SK-N-SH (cell line): ENCODE measurements around the gene ATG16L1. TPM values are rescaled to one million over a fixed set of nuclear protein-coding genes. Genes with fewer than 3 reads are reported as not detected.

ENCODE experiments used
- CTCF ChIA-PET: fragments of 300-600, 350-600 bp; formaldehyde crosslinking; extraction: SDS; loops from one replicate; lab custom pipeline; 2021; lab: Yijun Ruan, JAX
- POLR2A ChIA-PET: fragments of 350-600 bp; sonication (Branson Sonifier 250); formaldehyde crosslinking; extraction: SDS; loops from one replicate; lab custom pipeline; 2020; ENCODE audit warnings: antibody characterized with exemption, inconsistent platforms; lab: Yijun Ruan, JAX
- DNase-seq: peaks from one replicate; pipeline ENCODE4 v3.0.0; 2012
- H2AFZ ChIP-seq: fragments of 200-600 bp; sonication (generic); 2 replicates; pipeline ENCODE4 v1.8.1; 2016; ENCODE audit warnings: antibody characterized with exemption, mild to moderate bottlenecking, low read depth
- H3F3A ChIP-seq: fragments of 200-600 bp; sonication (generic); replicated peaks from 2 replicates; pipeline ENCODE3; 2016; ENCODE audit warnings: antibody characterized with exemption, mild to moderate bottlenecking; ENCODE audit not compliant: insufficient read depth
- H3K27ac ChIP-seq, 2 experiments: fragments of 200-500 bp in 1 of 2; fragments of 200-600 bp in 1 of 2; sonication (Bioruptor generic) in 1 of 2; sonication (generic), shearing (Covaris generic) in 1 of 2; 2 replicates each; pipeline versions ENCODE4 v1.5.1 to v1.6.1; 2014 to 2016; ENCODE audit warnings: low read depth in 2 of 2, inconsistent platforms in 1 of 2, low read length in 1 of 2, mild to moderate bottlenecking in 1 of 2, mixed read lengths in 1 of 2
- H3K27me3 ChIP-seq: fragments of 200-600 bp; sonication (generic), shearing (Covaris generic); 2 replicates; pipeline ENCODE4 v1.6.1; 2016; ENCODE audit warnings: mixed run types; ENCODE audit not compliant: insufficient read depth
- H3K36me3 ChIP-seq, 2 experiments: fragments of 200-500 bp in 1 of 2; fragments of 200-600 bp in 1 of 2; sonication (Bioruptor generic) in 1 of 2; sonication (generic) in 1 of 2; replicated peaks in 1 of 2; 2 replicates each; pipeline versions ENCODE3 to v1.5.1; 2014 to 2016; ENCODE audit warnings: low read length in 1 of 2, mild to moderate bottlenecking in 1 of 2; ENCODE audit not compliant: insufficient read depth in 2 of 2, control insufficient read depth in 1 of 2
- H3K4me1 ChIP-seq, 2 experiments: fragments of 200-500 bp in 1 of 2; fragments of 200-600 bp in 1 of 2; sonication (Bioruptor generic) in 1 of 2; sonication (generic), shearing (Covaris generic) in 1 of 2; 2 replicates each; pipeline versions ENCODE4 v1.5.1 to v1.6.1; 2014 to 2016; ENCODE audit warnings: low read depth in 1 of 2, low read length in 1 of 2, mixed run types in 1 of 2; ENCODE audit not compliant: insufficient read depth in 2 of 2, control insufficient read depth in 1 of 2
- H3K4me2 ChIP-seq: fragments of 200-600 bp; sonication (generic), shearing (Covaris generic); 2 replicates; pipeline ENCODE4 v1.6.1; 2017; ENCODE audit warnings: mixed run types
- H3K4me3 ChIP-seq, 2 experiments: fragments of 200-500 bp in 1 of 2; fragments of 200-600 bp in 1 of 2; sonication (Bioruptor generic) in 1 of 2; sonication (generic), shearing (Covaris generic) in 1 of 2; 2 replicates each; pipeline versions ENCODE4 v1.5.1 to v1.8.1; 2014 to 2016; ENCODE audit warnings: low read depth in 2 of 2, inconsistent platforms in 1 of 2, low read length in 1 of 2, mild to moderate bottlenecking in 1 of 2, mixed read lengths in 1 of 2, moderate library complexity in 1 of 2
- H3K79me2 ChIP-seq: fragments of 200-600 bp; sonication (generic); 2 replicates; pipeline ENCODE4 v1.8.1; 2017; ENCODE audit warnings: mild to moderate bottlenecking; ENCODE audit not compliant: insufficient read depth
- H3K9ac ChIP-seq: fragments of 200-600 bp; sonication (generic); 2 replicates; pipeline ENCODE4 v1.6.1; 2017; ENCODE audit warnings: mixed run types
- H3K9me2 ChIP-seq: fragments of 200-600 bp; sonication (generic); 2 replicates; pipeline ENCODE4 v1.6.1; 2017; ENCODE audit warnings: mixed run types
- H3K9me3 ChIP-seq: fragments of 200-600 bp; sonication (generic); 2 replicates; pipeline ENCODE4 v1.6.1; 2017; ENCODE audit warnings: mixed run types, mild to moderate bottlenecking, moderate library complexity
- H4K20me1 ChIP-seq: fragments of 200-600 bp; sonication (generic); 2 replicates; pipeline ENCODE4 v1.6.1; 2017; ENCODE audit warnings: mild to moderate bottlenecking, mixed run types; ENCODE audit not compliant: insufficient read depth
- CHD2 ChIP-seq: fragments of 150-350 bp; IDR thresholded peaks from 2 replicates; pipeline ENCODE4 v1.6.1; 2018; ENCODE audit warnings: low read length; ENCODE audit not compliant: partially characterized antibody
- ELF1 ChIP-seq: IDR thresholded peaks from 2 replicates; pipeline ENCODE4 v1.4.0; 2012
- FOXJ3 ChIP-seq: sonication (generic); formaldehyde crosslinking; IDR thresholded peaks from 2 replicates; pipeline ENCODE4 v1.5.1; 2020; ENCODE audit warnings: mild to moderate bottlenecking, missing genetic modification reagents
- NRF1 ChIP-seq: IDR thresholded peaks from 2 replicates; pipeline ENCODE4 v1.6.1; 2012; ENCODE audit warnings: low read depth, mild to moderate bottlenecking, low read length
- POLR2AphosphoS5 ChIP-seq: IDR thresholded peaks from 2 replicates; pipeline ENCODE4 v1.6.1; 2012; ENCODE audit warnings: low read depth, low read length
- RAD21 ChIP-seq: IDR thresholded peaks from 2 replicates; pipeline ENCODE4 v1.6.1; 2012; ENCODE audit warnings: mild to moderate bottlenecking, low read length
- SIN3A ChIP-seq: IDR thresholded peaks from 2 replicates; pipeline ENCODE4 v1.6.1; 2012; ENCODE audit warnings: low read depth, mild to moderate bottlenecking, low read length, moderate library complexity, borderline replicate concordance
- SMC3 ChIP-seq: IDR thresholded peaks from 2 replicates; pipeline ENCODE4 v1.6.1; 2012; ENCODE audit warnings: low read depth, low read length, improper control_type of control experiment
- TCF12 ChIP-seq: IDR thresholded peaks from 2 replicates; pipeline ENCODE4 v1.4.0; 2012
- TEAD4 ChIP-seq: IDR thresholded peaks from 2 replicates; pipeline ENCODE4 v1.4.0; 2012; ENCODE audit warnings: mild to moderate bottlenecking, borderline replicate concordance; ENCODE audit not compliant: insufficient read depth
- WGBS: methylation state at CpG from one replicate; pipeline ENCODE4 v1.1.6; 2017; ENCODE audit warnings: low lambda C conversion rate; 5-methylcytosine and 5-hydroxymethylcytosine counted together
- polyA plus RNA-seq, 3 experiments: library from polyadenylated mRNA; depleted of rRNA; stranded (reverse); fragments of >200 nt; gene quantifications; 2 replicates each; pipeline ENCODE4 v1.2.3, GENCODE V29; 2012
- TF ChIP-seq, protein P1 (sequence below): IDR thresholded peaks from 2 replicates; pipeline ENCODE4 v1.4.0; 2012; ENCODE audit warnings: low read depth, borderline replicate concordance
- TF ChIP-seq, protein P2 (sequence below): fragments of 200-600 bp; sonication (generic); IDR thresholded peaks from 2 replicates; pipeline ENCODE4 v1.6.1; 2017; ENCODE audit warnings: antibody characterized with exemption, mild to moderate bottlenecking, moderate library complexity
- TF ChIP-seq, protein P3 (sequence below): IDR thresholded peaks from 2 replicates; pipeline ENCODE4 v1.4.0; 2012; ENCODE audit warnings: low read depth, borderline replicate concordance
- TF ChIP-seq, protein P4 (sequence below): IDR thresholded peaks from 2 replicates; pipeline ENCODE4 v1.6.1; 2012; ENCODE audit warnings: mild to moderate bottlenecking, low read depth, low read length, moderate library complexity

ATG16L1 gene
- polyA plus RNA-seq, 1 of the 3 experiments (the other 2 are of a cell fraction), result 22.2 TPM

DNA sequence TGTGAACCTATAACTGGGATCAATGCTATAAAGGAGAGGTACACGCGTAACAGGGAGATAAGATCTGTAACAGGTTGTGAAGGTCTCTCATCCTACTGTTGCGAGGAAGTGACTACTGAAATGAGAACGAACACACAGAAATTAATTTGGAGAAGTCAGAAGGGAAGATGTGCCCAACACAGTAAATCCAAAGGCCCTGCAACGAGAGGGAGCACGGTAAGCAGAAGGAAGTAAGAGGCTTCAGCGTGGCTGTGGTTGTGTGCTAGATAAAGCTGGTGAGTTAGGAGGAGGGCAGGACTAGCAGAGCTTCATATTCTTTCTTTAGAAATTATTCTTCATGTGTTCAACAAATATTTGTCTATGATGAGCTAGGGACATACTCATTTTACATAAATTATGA is 2.5 kb upstream of the ATG16L1 start:
- no peaks in the 10 kb centered on the region for H3K9me2 ChIP-seq
- 81% methylated on average over 7 of the region's 7 CpGs for WGBS
- H3K36me3 ChIP-seq, result peaks cover 2 to 4% of the 10 kb centered on the region in 2 experiments
- no peak overlapping the region for H2AFZ ChIP-seq
- H3K27me3 ChIP-seq, result no peaks in the 10 kb centered on the region
- POLR2A ChIA-PET, result no interaction called here
- no peaks in the 10 kb centered on the region for H3K9me3 ChIP-seq
- H3K4me3 ChIP-seq, result no peak overlapping the region
- H3K4me2 ChIP-seq, result no peak overlapping the region
- H3F3A ChIP-seq, result peaks cover 4% of the 10 kb centered on the region
- no peak for TF ChIP-seq TEAD4
- TF ChIP-seq, protein P1, sequence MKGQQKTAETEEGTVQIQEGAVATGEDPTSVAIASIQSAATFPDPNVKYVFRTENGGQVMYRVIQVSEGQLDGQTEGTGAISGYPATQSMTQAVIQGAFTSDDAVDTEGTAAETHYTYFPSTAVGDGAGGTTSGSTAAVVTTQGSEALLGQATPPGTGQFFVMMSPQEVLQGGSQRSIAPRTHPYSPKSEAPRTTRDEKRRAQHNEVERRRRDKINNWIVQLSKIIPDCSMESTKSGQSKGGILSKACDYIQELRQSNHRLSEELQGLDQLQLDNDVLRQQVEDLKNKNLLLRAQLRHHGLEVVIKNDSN, result no peak
- TF ChIP-seq, protein P2, sequence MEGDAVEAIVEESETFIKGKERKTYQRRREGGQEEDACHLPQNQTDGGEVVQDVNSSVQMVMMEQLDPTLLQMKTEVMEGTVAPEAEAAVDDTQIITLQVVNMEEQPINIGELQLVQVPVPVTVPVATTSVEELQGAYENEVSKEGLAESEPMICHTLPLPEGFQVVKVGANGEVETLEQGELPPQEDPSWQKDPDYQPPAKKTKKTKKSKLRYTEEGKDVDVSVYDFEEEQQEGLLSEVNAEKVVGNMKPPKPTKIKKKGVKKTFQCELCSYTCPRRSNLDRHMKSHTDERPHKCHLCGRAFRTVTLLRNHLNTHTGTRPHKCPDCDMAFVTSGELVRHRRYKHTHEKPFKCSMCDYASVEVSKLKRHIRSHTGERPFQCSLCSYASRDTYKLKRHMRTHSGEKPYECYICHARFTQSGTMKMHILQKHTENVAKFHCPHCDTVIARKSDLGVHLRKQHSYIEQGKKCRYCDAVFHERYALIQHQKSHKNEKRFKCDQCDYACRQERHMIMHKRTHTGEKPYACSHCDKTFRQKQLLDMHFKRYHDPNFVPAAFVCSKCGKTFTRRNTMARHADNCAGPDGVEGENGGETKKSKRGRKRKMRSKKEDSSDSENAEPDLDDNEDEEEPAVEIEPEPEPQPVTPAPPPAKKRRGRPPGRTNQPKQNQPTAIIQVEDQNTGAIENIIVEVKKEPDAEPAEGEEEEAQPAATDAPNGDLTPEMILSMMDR, result no peak
- TF ChIP-seq, protein P3, sequence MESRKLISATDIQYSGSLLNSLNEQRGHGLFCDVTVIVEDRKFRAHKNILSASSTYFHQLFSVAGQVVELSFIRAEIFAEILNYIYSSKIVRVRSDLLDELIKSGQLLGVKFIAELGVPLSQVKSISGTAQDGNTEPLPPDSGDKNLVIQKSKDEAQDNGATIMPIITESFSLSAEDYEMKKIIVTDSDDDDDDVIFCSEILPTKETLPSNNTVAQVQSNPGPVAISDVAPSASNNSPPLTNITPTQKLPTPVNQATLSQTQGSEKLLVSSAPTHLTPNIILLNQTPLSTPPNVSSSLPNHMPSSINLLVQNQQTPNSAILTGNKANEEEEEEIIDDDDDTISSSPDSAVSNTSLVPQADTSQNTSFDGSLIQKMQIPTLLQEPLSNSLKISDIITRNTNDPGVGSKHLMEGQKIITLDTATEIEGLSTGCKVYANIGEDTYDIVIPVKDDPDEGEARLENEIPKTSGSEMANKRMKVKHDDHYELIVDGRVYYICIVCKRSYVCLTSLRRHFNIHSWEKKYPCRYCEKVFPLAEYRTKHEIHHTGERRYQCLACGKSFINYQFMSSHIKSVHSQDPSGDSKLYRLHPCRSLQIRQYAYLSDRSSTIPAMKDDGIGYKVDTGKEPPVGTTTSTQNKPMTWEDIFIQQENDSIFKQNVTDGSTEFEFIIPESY, result no peak
- TF ChIP-seq, all 33 proteins: peak for 0
- CTCF ChIA-PET, result no interaction called here
- Histone ChIP-seq H3K79me2 (peaks cover 23% of the 10 kb centered on the region), H4K20me1 (peaks cover 15% of the 10 kb centered on the region), H3K9ac (no peak overlapping the region), H3K27ac (no peak overlapping the region), H3K4me1 (peaks cover 6 to 8% of the 10 kb centered on the region in 2 experiments)
- DNase-seq, result no peak

DNA sequence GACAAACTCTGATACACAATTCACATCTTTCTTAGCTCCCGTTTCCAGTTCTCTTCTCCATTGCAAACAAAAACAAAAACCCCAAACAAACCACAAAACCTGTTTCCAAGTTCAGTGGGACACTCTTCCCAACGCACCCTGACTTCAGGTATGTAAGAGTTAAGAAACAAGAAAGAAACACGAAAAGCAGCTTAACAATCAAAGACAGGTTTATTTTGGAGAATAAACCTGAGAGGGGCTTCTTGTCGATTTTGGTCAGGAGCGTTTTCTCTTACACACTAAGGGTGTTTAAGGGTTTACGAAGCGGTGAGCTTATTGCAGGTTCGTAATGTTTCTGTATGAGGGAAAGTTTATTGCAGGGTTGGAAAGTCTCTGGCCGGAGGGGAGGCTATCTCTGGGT is 905 bp upstream of the ATG16L1 start:
- H3K36me3 ChIP-seq, result peaks cover 5 to 8% of the 10 kb centered on the region in 2 experiments
- WGBS, result 89% methylated on average over 9 of the region's 9 CpGs
- ChIA-PET CTCF (interaction anchor here (0.7 to 3.0 kb wide), 30 partner anchors 9 to 656 kb away, joined by 3 to 19 read pairs (median 4); partner anchors contain the start of gene INPP5D), POLR2A (no interaction called here)
- H3K27me3 ChIP-seq, result no peaks in the 10 kb centered on the region
- no peaks in the 10 kb centered on the region for H3K9me3 ChIP-seq
- peak overlapping the region; percentile 92 for H2AFZ ChIP-seq
- peaks cover 4% of the 10 kb centered on the region for H3F3A ChIP-seq
- peaks cover 39% of the 10 kb centered on the region for H3K79me2 ChIP-seq
- no peak for TF ChIP-seq ELF1
- TF ChIP-seq NRF1, result no peak
- TF ChIP-seq, protein P4, sequence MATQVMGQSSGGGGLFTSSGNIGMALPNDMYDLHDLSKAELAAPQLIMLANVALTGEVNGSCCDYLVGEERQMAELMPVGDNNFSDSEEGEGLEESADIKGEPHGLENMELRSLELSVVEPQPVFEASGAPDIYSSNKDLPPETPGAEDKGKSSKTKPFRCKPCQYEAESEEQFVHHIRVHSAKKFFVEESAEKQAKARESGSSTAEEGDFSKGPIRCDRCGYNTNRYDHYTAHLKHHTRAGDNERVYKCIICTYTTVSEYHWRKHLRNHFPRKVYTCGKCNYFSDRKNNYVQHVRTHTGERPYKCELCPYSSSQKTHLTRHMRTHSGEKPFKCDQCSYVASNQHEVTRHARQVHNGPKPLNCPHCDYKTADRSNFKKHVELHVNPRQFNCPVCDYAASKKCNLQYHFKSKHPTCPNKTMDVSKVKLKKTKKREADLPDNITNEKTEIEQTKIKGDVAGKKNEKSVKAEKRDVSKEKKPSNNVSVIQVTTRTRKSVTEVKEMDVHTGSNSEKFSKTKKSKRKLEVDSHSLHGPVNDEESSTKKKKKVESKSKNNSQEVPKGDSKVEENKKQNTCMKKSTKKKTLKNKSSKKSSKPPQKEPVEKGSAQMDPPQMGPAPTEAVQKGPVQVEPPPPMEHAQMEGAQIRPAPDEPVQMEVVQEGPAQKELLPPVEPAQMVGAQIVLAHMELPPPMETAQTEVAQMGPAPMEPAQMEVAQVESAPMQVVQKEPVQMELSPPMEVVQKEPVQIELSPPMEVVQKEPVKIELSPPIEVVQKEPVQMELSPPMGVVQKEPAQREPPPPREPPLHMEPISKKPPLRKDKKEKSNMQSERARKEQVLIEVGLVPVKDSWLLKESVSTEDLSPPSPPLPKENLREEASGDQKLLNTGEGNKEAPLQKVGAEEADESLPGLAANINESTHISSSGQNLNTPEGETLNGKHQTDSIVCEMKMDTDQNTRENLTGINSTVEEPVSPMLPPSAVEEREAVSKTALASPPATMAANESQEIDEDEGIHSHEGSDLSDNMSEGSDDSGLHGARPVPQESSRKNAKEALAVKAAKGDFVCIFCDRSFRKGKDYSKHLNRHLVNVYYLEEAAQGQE, result no peak
- TF ChIP-seq SIN3A, result no peak
- TF ChIP-seq, protein P1, result no peak
- TF ChIP-seq CHD2, result no peak
- no peak for TF ChIP-seq SMC3
- TF ChIP-seq TEAD4, result no peak
- TF ChIP-seq TCF12, result no peak
- TF ChIP-seq FOXJ3 (CRISPR knock-in tag), result no peak
- TF ChIP-seq RAD21, result no peak
- no peak for TF ChIP-seq POLR2AphosphoS5
- H3K9me2 ChIP-seq, result no peaks in the 10 kb centered on the region
- H3K9ac ChIP-seq, result no peak overlapping the region
- no peak for DNase-seq
- H3K4me2 ChIP-seq, result no peak overlapping the region
- H3K27ac ChIP-seq, result no peak overlapping the region
- no peak overlapping the region for H3K4me3 ChIP-seq
- peaks cover 6 to 12% of the 10 kb centered on the region in 2 experiments for H3K4me1 ChIP-seq
- H4K20me1 ChIP-seq, result peaks cover 25% of the 10 kb centered on the region
